ENCODE results near the gene ZNF800. TPM values are rescaled to one million over a fixed set of nuclear protein-coding genes. Genes with fewer than 3 reads are reported as not detected.

Gene ZNF800
- total RNA-seq, 1 experiment from 2014 or later: 36.5 TPM

GRCh38 chr7:127375631-127376030 lies 16.9 kb downstream of the ZNF800 start:
- BruUV-seq (replicated peaks): no TSS peak
- no peak for DNase-seq
- Mint-ChIP-seq H3K4me1 (ENCODE audit: low read depth, unreplicated experiment) (peaks cover 8% of the 10 kb centered on the region), H3K27ac (ENCODE audit: unreplicated experiment) (no peak overlapping the region), H3K36me3 (ENCODE audit: insufficient read depth, unreplicated experiment) (no peaks in the 10 kb centered on the region), H3K4me3 (ENCODE audit: low read depth, unreplicated experiment) (no peak overlapping the region), H3K27me3 (ENCODE audit: unreplicated experiment) (no peaks in the 10 kb centered on the region), H3K9me3 (ENCODE audit: low read depth, unreplicated experiment) (no peaks in the 10 kb centered on the region)
- no peak for TF ChIP-seq CTCF (IDR thresholded peaks at IDR 0.05; ENCODE audit: unreplicated experiment)
- intact Hi-C loops (cut with micrococcal nuclease; ENCODE audit: unreplicated experiment): no loop called here
- CTCF ChIA-PET: no interaction called here

- Mint-ChIP-seq H3K4me1 (ENCODE audit: low read depth, unreplicated experiment) (no peaks in the 10 kb centered on the region), H3K36me3 (ENCODE audit: insufficient read depth, unreplicated experiment) (no peaks in the 10 kb centered on the region), H3K4me3 (ENCODE audit: low read depth, unreplicated experiment) (no peak overlapping the region), H3K27ac (ENCODE audit: unreplicated experiment) (no peak overlapping the region), H3K27me3 (ENCODE audit: unreplicated experiment) (no peaks in the 10 kb centered on the region), H3K9me3 (ENCODE audit: low read depth, unreplicated experiment) (no peaks in the 10 kb centered on the region)
- DNase-seq: no peak
- CTCF ChIA-PET: no interaction called here
- intact Hi-C loops (cut with micrococcal nuclease; ENCODE audit: unreplicated experiment): no loop called here
- no peak for TF ChIP-seq CTCF (IDR thresholded peaks at IDR 0.05; ENCODE audit: unreplicated experiment)
- no TSS peak for BruUV-seq (replicated peaks)
Measured at GRCh38 chr7:127367679-127368078, 24.8 kb downstream of the ZNF800 start.

- CTCF ChIA-PET: no interaction called here
Measured at GRCh38 chr7:127366680-127367079, 25.8 kb downstream of the ZNF800 start.

GRCh38 chr7:127365957-127366315 lies 26.6 kb downstream of the ZNF800 start:
- no peaks in the 10 kb centered on the region for H3K36me3 Mint-ChIP-seq (ENCODE audit: insufficient read depth, unreplicated experiment)
- DNase-seq: no peak
- intact Hi-C loops (cut with micrococcal nuclease; ENCODE audit: unreplicated experiment): no loop called here
- CTCF ChIA-PET: no interaction called here
- H3K27ac Mint-ChIP-seq (ENCODE audit: unreplicated experiment): no peak overlapping the region
- H3K9me3 Mint-ChIP-seq (ENCODE audit: low read depth, unreplicated experiment): no peaks in the 10 kb centered on the region
- no TSS peak for BruUV-seq (replicated peaks)
- no peaks in the 10 kb centered on the region for H3K27me3 Mint-ChIP-seq (ENCODE audit: unreplicated experiment)
- no peak for TF ChIP-seq CTCF (IDR thresholded peaks at IDR 0.05; ENCODE audit: unreplicated experiment)
- H3K4me3 Mint-ChIP-seq (ENCODE audit: low read depth, unreplicated experiment): no peak overlapping the region
- H3K4me1 Mint-ChIP-seq (ENCODE audit: low read depth, unreplicated experiment): no peaks in the 10 kb centered on the region

More at GRCh38 chr7:127366680-127367079, 25.8 kb downstream of the ZNF800 start:
- H3K9me3 Mint-ChIP-seq (ENCODE audit: low read depth, unreplicated experiment): no peaks in the 10 kb centered on the region
- no peak overlapping the region for H3K4me3 Mint-ChIP-seq (ENCODE audit: low read depth, unreplicated experiment)
- H3K4me1 Mint-ChIP-seq (ENCODE audit: low read depth, unreplicated experiment): no peaks in the 10 kb centered on the region
- no TSS peak for BruUV-seq (replicated peaks)
- no peak for TF ChIP-seq CTCF (IDR thresholded peaks at IDR 0.05; ENCODE audit: unreplicated experiment)
- no peaks in the 10 kb centered on the region for H3K36me3 Mint-ChIP-seq (ENCODE audit: insufficient read depth, unreplicated experiment)
- intact Hi-C loops (cut with micrococcal nuclease; ENCODE audit: unreplicated experiment): no loop called here
- H3K27ac Mint-ChIP-seq (ENCODE audit: unreplicated experiment): no peak overlapping the region
- DNase-seq: no peak
- no peaks in the 10 kb centered on the region for H3K27me3 Mint-ChIP-seq (ENCODE audit: unreplicated experiment)
